HFF-Myc (cell line): ENCODE results near the gene MAP3K10.

Experiments
- DNase-seq: peaks from one replicate; pipeline ENCODE4 v3.0.0-alpha.2; 2011; ENCODE audit warnings: low read depth; ENCODE audit errors: extremely low read depth
- H3K4me3 ChIP-seq: replicated peaks from 2 replicates; pipeline ENCODE4 v1.5.1; 2011; ENCODE audit warnings: low read depth, mild to moderate bottlenecking, control low read depth, low read length
- TF ChIP-seq, protein P1 (sequence below): IDR thresholded peaks from 2 replicates; pipeline ENCODE4 v1.5.1; 2012; ENCODE audit warnings: mild to moderate bottlenecking, low read depth, low read length, control low read depth; ENCODE audit errors: missing control alignments

Gene MAP3K10

DNA sequence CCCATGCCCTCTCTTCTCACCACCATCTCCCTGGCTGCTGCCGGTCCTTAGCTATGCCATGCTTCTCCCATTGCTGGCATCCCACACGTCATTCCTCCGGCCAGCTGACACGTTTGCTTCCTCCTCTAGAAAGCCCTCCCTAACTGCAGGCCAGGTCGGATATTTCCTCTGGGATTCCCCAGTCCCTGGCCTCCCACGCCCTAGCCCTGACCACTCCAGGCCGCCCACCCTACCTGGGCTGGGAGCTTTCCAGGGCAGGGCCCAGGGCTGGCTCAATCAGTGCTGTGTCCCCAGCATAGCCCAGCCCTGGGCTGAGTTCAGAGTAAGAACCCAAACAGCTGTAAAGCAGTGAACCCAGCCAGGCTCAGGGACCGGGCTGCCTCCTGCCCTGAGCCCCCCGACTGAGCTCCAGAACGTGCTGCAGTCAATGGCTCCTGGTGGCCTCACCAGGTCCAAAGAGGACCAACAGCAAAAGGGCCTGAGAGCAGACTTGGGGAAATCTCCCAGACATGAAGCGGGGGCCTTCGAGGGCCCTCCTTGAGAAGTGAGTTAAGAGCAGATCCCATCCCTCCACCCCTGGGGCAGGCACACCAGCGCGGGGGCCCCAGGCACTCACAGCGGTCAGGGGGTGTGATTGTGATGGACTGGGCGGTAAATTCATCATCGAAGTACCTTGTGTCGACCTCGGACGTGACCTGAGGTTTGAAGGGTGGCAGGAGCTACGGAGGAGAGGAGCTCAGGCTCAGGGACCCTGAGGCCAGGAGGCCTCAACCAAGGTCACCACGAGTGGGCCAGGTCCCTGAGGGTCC is 43.4 kb downstream of the MAP3K10 start:
- no peak for DNase-seq
- TF ChIP-seq, protein P1, sequence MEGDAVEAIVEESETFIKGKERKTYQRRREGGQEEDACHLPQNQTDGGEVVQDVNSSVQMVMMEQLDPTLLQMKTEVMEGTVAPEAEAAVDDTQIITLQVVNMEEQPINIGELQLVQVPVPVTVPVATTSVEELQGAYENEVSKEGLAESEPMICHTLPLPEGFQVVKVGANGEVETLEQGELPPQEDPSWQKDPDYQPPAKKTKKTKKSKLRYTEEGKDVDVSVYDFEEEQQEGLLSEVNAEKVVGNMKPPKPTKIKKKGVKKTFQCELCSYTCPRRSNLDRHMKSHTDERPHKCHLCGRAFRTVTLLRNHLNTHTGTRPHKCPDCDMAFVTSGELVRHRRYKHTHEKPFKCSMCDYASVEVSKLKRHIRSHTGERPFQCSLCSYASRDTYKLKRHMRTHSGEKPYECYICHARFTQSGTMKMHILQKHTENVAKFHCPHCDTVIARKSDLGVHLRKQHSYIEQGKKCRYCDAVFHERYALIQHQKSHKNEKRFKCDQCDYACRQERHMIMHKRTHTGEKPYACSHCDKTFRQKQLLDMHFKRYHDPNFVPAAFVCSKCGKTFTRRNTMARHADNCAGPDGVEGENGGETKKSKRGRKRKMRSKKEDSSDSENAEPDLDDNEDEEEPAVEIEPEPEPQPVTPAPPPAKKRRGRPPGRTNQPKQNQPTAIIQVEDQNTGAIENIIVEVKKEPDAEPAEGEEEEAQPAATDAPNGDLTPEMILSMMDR: no peak
- no peak overlapping the region for H3K4me3 ChIP-seq

DNA sequence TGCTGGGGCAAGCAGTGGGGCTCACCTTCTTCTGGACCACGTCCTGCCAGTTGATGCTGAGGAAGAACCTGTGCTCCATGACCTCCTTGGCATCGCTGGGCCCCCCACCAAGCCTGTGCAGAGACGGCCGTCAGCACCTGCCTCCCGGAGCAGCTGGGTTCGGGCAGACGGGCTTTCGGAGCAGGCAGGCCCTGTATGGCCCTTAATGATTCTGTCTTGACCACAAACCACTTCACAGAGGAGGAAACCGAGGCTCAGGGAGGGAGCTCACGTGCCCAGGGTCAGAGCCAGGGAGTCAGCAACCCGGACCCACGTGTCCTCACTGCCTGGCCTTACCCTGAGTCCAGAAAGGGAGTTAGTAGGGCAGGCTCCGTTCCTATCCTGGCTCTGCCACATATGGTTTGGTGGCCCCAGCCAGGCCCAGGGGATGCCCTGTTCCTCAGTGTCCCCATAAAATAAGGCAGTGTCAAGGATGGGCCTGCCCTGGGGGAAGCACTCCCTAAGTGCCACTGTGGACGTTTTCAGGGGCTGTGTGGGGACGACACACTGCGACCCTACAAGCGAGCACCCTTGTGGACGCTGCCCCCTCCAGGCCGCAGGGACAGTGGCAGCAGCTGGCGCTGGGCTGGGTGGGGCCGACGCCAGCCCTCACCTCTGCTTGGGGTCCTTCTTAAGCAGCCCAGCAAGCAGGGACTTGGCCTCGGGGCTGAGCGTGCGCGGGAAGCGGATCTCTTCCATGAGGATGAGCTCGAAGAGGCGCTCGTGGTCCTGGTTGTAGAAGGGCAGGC is 44.2 kb downstream of the MAP3K10 start:
- H3K4me3 ChIP-seq: no peak overlapping the region
- DNase-seq: no peak
- TF ChIP-seq, protein P1: peak; percentile 25

DNA sequence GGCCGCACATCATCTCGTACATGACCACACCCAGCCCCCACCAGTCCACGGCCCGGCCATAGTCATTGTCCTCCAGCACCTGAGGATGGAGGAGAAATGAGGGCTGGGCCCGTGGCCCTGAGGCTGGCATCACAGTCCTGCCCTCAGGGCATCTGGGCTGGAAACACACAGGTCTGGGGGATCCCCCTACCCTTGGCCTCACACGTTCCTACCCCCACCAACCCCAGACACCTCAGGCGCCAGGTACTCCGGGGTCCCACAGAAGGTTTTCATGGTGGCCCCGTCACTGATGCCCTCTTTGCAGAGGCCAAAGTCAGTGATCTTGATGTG is 44.8 kb downstream of the MAP3K10 start:
- no peak overlapping the region for H3K4me3 ChIP-seq
- TF ChIP-seq, protein P1: no peak
- DNase-seq: no peak

DNA sequence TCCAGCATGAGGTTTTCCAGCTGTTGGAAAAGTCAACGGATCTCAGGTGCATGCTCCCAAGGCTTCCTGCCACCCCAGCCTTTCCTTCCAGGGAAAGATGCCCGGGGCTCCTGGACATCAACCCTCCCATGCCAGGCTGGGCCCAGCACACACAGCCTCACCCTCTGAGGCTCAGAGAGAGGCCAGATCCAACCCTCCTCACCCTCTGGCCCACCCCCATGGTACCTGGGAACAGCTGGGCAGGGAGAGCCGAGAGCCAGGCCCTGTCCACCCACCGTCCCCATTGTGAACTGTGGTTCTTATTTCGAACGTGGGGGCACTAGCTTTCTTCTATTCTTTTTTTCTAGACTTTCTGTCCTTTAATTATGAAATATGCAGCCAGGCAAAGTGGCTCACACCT is 45.1 kb downstream of the MAP3K10 start:
- H3K4me3 ChIP-seq: no peak overlapping the region
- TF ChIP-seq, protein P1: no peak

DNA sequence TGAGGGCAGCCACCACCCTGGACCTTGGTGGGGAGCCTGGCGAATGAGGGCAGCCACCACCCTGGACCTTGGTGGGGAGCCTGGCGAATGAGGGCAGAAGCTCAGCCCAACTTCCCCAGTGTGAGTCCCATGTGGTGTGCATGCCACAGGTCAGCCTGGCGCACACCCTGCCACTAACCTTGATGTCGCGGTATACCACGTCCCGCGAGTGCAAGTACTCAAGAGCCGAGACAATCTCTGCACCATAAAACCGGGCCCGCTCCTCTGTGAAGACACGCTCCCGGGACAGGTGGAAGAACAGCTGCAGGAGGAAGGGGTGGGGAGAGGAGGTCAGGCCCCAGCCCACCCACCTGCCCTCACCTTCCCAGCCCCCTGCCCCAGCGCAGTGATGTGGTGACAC is 46.6 kb downstream of the MAP3K10 start:
- H3K4me3 ChIP-seq: no peak overlapping the region
- TF ChIP-seq, protein P1: no peak
- no peak for DNase-seq

More for the DNA sequence above, 45.1 kb downstream of the MAP3K10 start:
- no peak for DNase-seq

DNA sequence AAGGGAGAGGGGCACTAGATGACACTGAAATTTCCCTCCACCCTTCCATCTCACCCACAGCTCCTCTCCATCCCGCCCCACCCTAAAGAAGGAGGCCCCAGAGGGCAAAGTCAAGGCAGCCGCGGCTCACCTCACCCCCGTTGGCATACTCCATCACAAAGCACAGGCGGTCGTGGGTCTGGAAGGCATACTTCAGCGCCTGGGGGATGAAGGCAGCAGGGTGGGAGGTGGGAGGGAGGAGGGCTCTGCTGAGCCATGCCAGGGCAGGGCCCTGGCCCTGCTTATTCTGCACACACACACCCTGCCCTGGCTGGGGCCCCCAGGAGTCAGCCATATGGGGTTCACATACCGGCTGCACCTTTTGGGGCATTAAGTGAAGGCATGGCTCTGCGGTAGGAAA is 47.5 kb downstream of the MAP3K10 start:
- no peak for DNase-seq
- TF ChIP-seq, protein P1: no peak
- H3K4me3 ChIP-seq: no peak overlapping the region
